ENCODE data around the gene ELOF1. TPM values are rescaled to one million over a fixed set of nuclear protein-coding genes. Genes with fewer than 3 reads are reported as not detected.

ELOF1 gene
- total RNA-seq, 1 experiment from 2014 or later: 36.5 TPM

GRCh38 chr19:11554160-11554559 is 4.9 kb downstream of the ELOF1 start:
- H3K4me1 Mint-ChIP-seq (ENCODE audit: low read depth, unreplicated experiment): peaks cover 16% of the 10 kb centered on the region
- CTCF ChIA-PET: interaction anchor here (0.7 kb wide), 1 partner anchor 1654 kb away, joined by 11 read pairs; no protein-coding TSS in a partner anchor
- no peak for DNase-seq
- no peak for TF ChIP-seq CTCF (IDR thresholded peaks at IDR 0.05; ENCODE audit: unreplicated experiment)
- no peak overlapping the region for H3K4me3 Mint-ChIP-seq (ENCODE audit: low read depth, unreplicated experiment)
- no peak overlapping the region for H3K27ac Mint-ChIP-seq (ENCODE audit: unreplicated experiment)
- H3K27me3 Mint-ChIP-seq (ENCODE audit: unreplicated experiment): no peaks in the 10 kb centered on the region
- intact Hi-C loops (cut with micrococcal nuclease; ENCODE audit: unreplicated experiment): no loop called here
- H3K9me3 Mint-ChIP-seq (ENCODE audit: low read depth, unreplicated experiment): no peaks in the 10 kb centered on the region
- H3K36me3 Mint-ChIP-seq (ENCODE audit: insufficient read depth, unreplicated experiment): peaks cover 27% of the 10 kb centered on the region
- no TSS peak for BruUV-seq (replicated peaks)

- no peaks in the 10 kb centered on the region for H3K9me3 Mint-ChIP-seq (ENCODE audit: low read depth, unreplicated experiment)
- H3K36me3 Mint-ChIP-seq (ENCODE audit: insufficient read depth, unreplicated experiment): peaks cover 16% of the 10 kb centered on the region
- intact Hi-C loops (cut with micrococcal nuclease; ENCODE audit: unreplicated experiment): no loop called here
- no peak for DNase-seq
- no peak for TF ChIP-seq CTCF (IDR thresholded peaks at IDR 0.05; ENCODE audit: unreplicated experiment)
- H3K27ac Mint-ChIP-seq (ENCODE audit: unreplicated experiment): no peak overlapping the region
- no TSS peak for BruUV-seq (replicated peaks)
- H3K27me3 Mint-ChIP-seq (ENCODE audit: unreplicated experiment): no peaks in the 10 kb centered on the region
- H3K4me1 Mint-ChIP-seq (ENCODE audit: low read depth, unreplicated experiment): peaks cover 10% of the 10 kb centered on the region
- CTCF ChIA-PET: no interaction called here
- H3K4me3 Mint-ChIP-seq (ENCODE audit: low read depth, unreplicated experiment): no peak overlapping the region
These were observed 6.2 kb downstream of the ELOF1 start for GRCh38 chr19:11552666-11553372.

- Mint-ChIP-seq H3K4me3 (ENCODE audit: low read depth, unreplicated experiment) (no peak overlapping the region), H3K4me1 (ENCODE audit: low read depth, unreplicated experiment) (peaks cover 1% of the 10 kb centered on the region), H3K27ac (ENCODE audit: unreplicated experiment) (no peak overlapping the region), H3K27me3 (ENCODE audit: unreplicated experiment) (no peaks in the 10 kb centered on the region), H3K36me3 (ENCODE audit: insufficient read depth, unreplicated experiment) (peaks cover 16% of the 10 kb centered on the region), H3K9me3 (ENCODE audit: low read depth, unreplicated experiment) (no peaks in the 10 kb centered on the region)
- DNase-seq: peak; percentile 9
- no peak for TF ChIP-seq CTCF (IDR thresholded peaks at IDR 0.05; ENCODE audit: unreplicated experiment)
- intact Hi-C loops (cut with micrococcal nuclease; ENCODE audit: unreplicated experiment): no loop called here
- no TSS peak for BruUV-seq (replicated peaks)
- CTCF ChIA-PET: no interaction called here
These were observed 7.3 kb downstream of the ELOF1 start for GRCh38 chr19:11551603-11552235.

GRCh38 chr19:11550265-11550664 is 8.8 kb downstream of the ELOF1 start:
- intact Hi-C loops (cut with micrococcal nuclease; ENCODE audit: unreplicated experiment): no loop called here
- no peak overlapping the region for H3K27ac Mint-ChIP-seq (ENCODE audit: unreplicated experiment)
- no TSS peak for BruUV-seq (replicated peaks)

More at GRCh38 chr19:11550265-11550664, 8.8 kb downstream of the ELOF1 start:
- H3K4me1 Mint-ChIP-seq (ENCODE audit: low read depth, unreplicated experiment): no peaks in the 10 kb centered on the region
- no peak overlapping the region for H3K4me3 Mint-ChIP-seq (ENCODE audit: low read depth, unreplicated experiment)
- DNase-seq: no peak
- no peaks in the 10 kb centered on the region for H3K9me3 Mint-ChIP-seq (ENCODE audit: low read depth, unreplicated experiment)
- H3K36me3 Mint-ChIP-seq (ENCODE audit: insufficient read depth, unreplicated experiment): peaks cover 10% of the 10 kb centered on the region
- no peak for TF ChIP-seq CTCF (IDR thresholded peaks at IDR 0.05; ENCODE audit: unreplicated experiment)
- CTCF ChIA-PET: interaction anchor here (0.6 kb wide), 1 partner anchor 461 kb away, joined by 4 read pairs; no protein-coding TSS in a partner anchor
- peaks cover 12% of the 10 kb centered on the region for H3K27me3 Mint-ChIP-seq (ENCODE audit: unreplicated experiment)

All from Calu3 (cell line).